C4-2B (cell line): Measurements from ENCODE around the gene AREG.

Source experiments
- CTCF ChIP-seq: fragments of 450-650 bp; conservative IDR thresholded peaks from 2 replicates; pipeline ENCODE4 v1.5.1; 2017; ENCODE audit warnings: mild to moderate bottlenecking
- ZFX ChIP-seq: fragments of 450-650 bp; IDR thresholded peaks from 2 replicates; pipeline ENCODE4 v1.6.1; 2017

DNA sequence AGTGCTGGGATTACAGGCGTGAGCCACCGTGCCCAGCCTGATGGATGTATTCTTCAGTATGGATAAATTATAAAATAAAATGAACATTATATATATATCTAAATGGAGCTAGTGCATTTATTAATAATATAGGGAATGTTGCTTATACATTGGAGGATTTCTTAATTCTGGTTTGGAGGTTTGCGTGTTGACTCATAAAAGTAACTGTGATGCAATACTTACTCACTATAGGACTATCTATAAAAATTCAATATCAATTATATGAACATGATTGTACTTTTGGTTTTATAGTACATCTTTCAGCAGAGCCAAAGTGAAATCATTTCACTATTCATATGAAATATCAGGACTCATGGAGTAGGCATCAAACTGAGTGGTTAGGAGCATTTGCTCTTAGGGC lies 3.2 kb upstream of the AREG start:
- TF ChIP-seq CTCF (no peak), ZFX (no peak)
